GM21528 (cell line): ENCODE results near the gene OR4M1.
"Not testable (repeated sequence)": the region's sequence is repeated elsewhere in the genome, so short reads cannot be mapped to it uniquely, and the experiment has no call there.

Experiments used
- ATAC-seq: cut with Tn5 transposase; IDR thresholded peaks from one replicate; pipeline ENCODE4 v1.9.1; 2021; ENCODE audit warnings: mild to moderate bottlenecking, moderate library complexity; ENCODE audit not compliant: unreplicated experiment, low FRiP score

The OR4M1 gene

GRCh38 chr14:19819879-19820278 is 46.6 kb downstream of the OR4M1 start:
- ATAC-seq = not testable (repeated sequence)

DNA sequence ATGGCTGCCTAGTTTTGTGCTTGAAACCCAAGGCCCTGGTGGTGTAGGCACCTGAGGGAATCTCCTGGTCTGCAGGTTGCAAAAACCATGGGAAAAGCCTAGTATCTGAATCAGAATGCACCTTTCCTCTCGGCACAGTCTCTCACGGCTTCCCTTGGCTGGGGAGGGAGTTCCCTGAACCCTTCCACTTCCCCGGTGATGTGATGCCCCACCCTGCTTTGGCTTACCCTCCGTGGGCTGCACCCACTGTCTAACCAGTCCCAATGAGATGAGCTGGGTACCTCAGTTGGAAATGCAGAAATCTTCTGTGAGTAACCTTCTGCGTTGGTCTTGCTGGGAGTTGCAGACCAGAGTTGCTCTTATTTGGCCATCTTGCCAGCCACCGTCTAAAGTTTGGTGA is 47.7 kb downstream of the OR4M1 start:
- ATAC-seq = not testable (repeated sequence)

GRCh38 chr14:19823178-19823577 is 49.9 kb downstream of the OR4M1 start:
- no peak for ATAC-seq

DNA sequence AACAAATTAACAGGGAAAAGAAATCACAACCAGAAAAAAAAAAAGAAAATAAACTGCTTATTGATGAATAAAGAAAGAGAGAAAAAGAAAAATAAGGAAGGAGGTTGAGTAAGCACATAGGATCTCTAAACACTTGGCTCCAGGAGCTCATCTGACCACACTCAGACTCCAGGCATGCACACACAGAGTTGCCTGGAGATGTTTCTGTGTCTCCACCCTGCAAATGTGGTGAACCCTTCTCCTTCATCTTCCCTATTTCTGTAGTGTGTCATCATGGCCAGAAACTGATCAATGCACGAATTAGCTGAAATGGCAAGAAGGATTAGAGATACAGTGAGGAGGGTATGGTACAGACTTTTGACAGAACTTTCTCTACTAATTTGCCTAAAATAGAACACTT is 50.5 kb downstream of the OR4M1 start:
- ATAC-seq = no peak

- not testable (repeated sequence) for ATAC-seq
These were observed 54.4 kb downstream of the OR4M1 start for GRCh38 chr14:19827626-19828244.

GRCh38 chr14:19828314-19828713 is 55.0 kb downstream of the OR4M1 start:
- ATAC-seq = no peak
